Immature natural killer cell (primary cell): ENCODE results near the gene PTPRF. TPM values are rescaled to one million over a fixed set of nuclear protein-coding genes. Genes with fewer than 3 reads are reported as not detected.

Experiments used
- DNase-seq, 3 donors: peaks; one replicate each; pipeline ENCODE4 v3.0.0; 2022; ENCODE audit warnings: mixed read lengths in 1 of 3
- H3K27ac Mint-ChIP-seq, 6 donors: one replicate each; pipeline ENCODE4 v1.8.0; 2020; ENCODE audit warnings: mixed read lengths in 6 of 6, mild to moderate bottlenecking in 5 of 6, inconsistent platforms in 4 of 6, moderate library complexity in 3 of 6
- H3K27me3 Mint-ChIP-seq, 3 donors: one replicate each; pipeline ENCODE4 v1.8.0; 2020 to 2021; ENCODE audit warnings: low read depth in 3 of 3, mild to moderate bottlenecking in 3 of 3, mixed read lengths in 3 of 3, moderate library complexity in 3 of 3, inconsistent platforms in 1 of 3
- H3K36me3 Mint-ChIP-seq, 3 donors: one replicate each; pipeline ENCODE4 v1.8.0; 2020; ENCODE audit warnings: mixed read lengths in 3 of 3, inconsistent platforms in 2 of 3, mild to moderate bottlenecking in 2 of 3
- H3K4me1 Mint-ChIP-seq, 2 donors: one replicate each; pipeline ENCODE4 v1.8.0; 2020; ENCODE audit warnings: inconsistent platforms in 2 of 2, mild to moderate bottlenecking in 2 of 2, mixed read lengths in 2 of 2, moderate library complexity in 1 of 2
- H3K4me3 Mint-ChIP-seq, 5 donors: one replicate each; pipeline ENCODE4 v1.8.0; 2020; ENCODE audit warnings: mild to moderate bottlenecking in 5 of 5, mixed read lengths in 5 of 5, inconsistent platforms in 3 of 5, moderate library complexity in 3 of 5
- H3K9me3 Mint-ChIP-seq, 6 donors: one replicate each; pipeline ENCODE4 v1.8.0; 2020; ENCODE audit warnings: mild to moderate bottlenecking in 6 of 6, mixed read lengths in 6 of 6, inconsistent platforms in 4 of 6, moderate library complexity in 3 of 6
- polyA plus RNA-seq, 3 donors: library from polyadenylated mRNA; unstranded; fragments of 300-500 nt; fragmentation: Illumina TruSeq; gene quantifications; one replicate each; pipeline ENCODE4 v1.2.3, GENCODE V29; 2021

The PTPRF gene
- polyA plus RNA-seq, 3 donors from 2014 or later, result not detected

DNA sequence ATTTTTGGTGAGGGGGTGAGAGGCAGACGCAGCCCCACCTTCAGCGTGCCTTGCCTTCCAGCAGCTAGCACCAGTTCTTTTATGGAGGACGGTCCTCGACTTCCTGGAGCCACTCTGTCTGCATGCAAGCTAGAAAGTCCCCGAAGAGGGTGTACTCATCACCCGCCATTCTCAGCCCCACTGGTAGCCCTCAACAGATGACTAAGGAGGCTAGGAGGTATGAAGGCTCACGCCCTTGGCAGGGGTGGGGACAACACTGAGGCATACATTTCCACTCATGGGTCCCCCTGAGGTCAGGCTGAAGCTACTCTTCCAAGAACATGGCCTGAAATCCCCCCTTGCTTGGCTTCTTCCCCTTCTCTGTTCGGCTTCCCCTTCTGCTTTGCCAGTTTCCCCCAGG lies 8.9 kb upstream of the PTPRF start:
- no peaks in the 10 kb centered on the region for H3K4me1 Mint-ChIP-seq
- H3K27me3 Mint-ChIP-seq, result peaks cover 3 to 22% (median 7%) of the 10 kb centered on the region in 3 donors
- H3K4me3 Mint-ChIP-seq, result no peak overlapping the region
- H3K27ac Mint-ChIP-seq, result no peak overlapping the region
- DNase-seq, result no peak
- peaks cover 0 to 2% (median 0%) of the 10 kb centered on the region in 6 donors for H3K9me3 Mint-ChIP-seq
- H3K36me3 Mint-ChIP-seq, result no peaks in the 10 kb centered on the region

DNA sequence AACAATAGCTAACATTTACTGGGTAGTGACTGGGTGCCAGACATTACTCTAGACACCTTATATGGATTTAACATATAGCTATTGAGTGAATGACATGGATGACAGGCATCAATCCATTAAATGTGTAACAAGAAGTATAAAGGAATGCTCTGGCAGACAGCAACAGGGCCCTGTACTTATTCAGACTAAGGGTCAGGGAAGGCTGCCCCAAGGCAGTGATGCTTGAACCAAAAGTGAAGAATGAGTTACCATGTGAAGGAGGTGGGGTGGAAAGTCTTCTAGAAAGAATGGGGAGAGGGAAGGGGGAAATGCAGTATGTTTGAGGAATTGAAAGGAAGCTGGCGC lies 8.3 kb upstream of the PTPRF start:
- Mint-ChIP-seq H3K27me3 (peaks cover 3 to 22% (median 7%) of the 10 kb centered on the region in 3 donors), H3K27ac (no peak overlapping the region), H3K4me3 (no peak overlapping the region), H3K36me3 (no peaks in the 10 kb centered on the region), H3K4me1 (no peaks in the 10 kb centered on the region), H3K9me3 (peaks cover 0 to 2% (median 0%) of the 10 kb centered on the region in 6 donors)
- no peak for DNase-seq

GRCh38 chr1:43522776-43523480 lies 7.8 kb upstream of the PTPRF start:
- Mint-ChIP-seq H3K27me3 (peaks cover 3 to 22% (median 7%) of the 10 kb centered on the region in 3 donors), H3K4me3 (no peak overlapping the region), H3K4me1 (no peaks in the 10 kb centered on the region), H3K36me3 (no peaks in the 10 kb centered on the region), H3K9me3 (peaks cover 0 to 2% (median 0%) of the 10 kb centered on the region in 6 donors), H3K27ac (no peak overlapping the region)
- DNase-seq, result no peak

GRCh38 chr1:43524804-43525203 lies 5.9 kb upstream of the PTPRF start:
- H3K9me3 Mint-ChIP-seq, result no peaks in the 10 kb centered on the region
- H3K27ac Mint-ChIP-seq, result no peak overlapping the region
- peaks cover 8 to 9% of the 10 kb centered on the region in 2 donors for H3K4me1 Mint-ChIP-seq
- no peaks in the 10 kb centered on the region for H3K36me3 Mint-ChIP-seq
- DNase-seq, result no peak
- no peak overlapping the region for H3K4me3 Mint-ChIP-seq
- peaks cover 7 to 27% (median 7%) of the 10 kb centered on the region in 3 donors for H3K27me3 Mint-ChIP-seq

DNA sequence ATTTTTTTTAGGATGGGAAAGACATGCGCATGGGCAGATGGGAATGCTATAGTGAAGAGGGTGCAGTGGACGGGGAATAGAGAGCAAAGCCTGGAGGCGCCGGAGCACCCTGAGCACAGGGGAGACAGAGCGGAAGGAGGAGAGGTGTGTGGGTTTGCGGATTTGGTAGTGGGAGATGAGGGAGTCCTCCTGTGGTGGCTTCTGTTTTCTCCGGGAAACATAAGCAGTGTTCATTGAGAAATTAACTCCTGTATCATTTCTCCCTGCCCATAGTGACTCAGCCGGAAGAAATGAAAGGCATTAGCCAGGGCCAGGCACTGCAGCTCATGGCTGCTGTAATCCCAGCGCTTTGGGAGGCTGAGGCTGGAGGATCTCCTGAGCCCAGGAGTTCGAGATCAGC lies 4.7 kb upstream of the PTPRF start:
- DNase-seq, result no peak
- H3K9me3 Mint-ChIP-seq, result no peaks in the 10 kb centered on the region
- H3K4me1 Mint-ChIP-seq, result peaks cover 16 to 19% of the 10 kb centered on the region in 2 donors
- no peaks in the 10 kb centered on the region for H3K36me3 Mint-ChIP-seq
- H3K27me3 Mint-ChIP-seq, result peaks cover 9 to 29% (median 12%) of the 10 kb centered on the region in 3 donors
- H3K27ac Mint-ChIP-seq, result no peak overlapping the region
- no peak overlapping the region for H3K4me3 Mint-ChIP-seq

- Mint-ChIP-seq H3K9me3 (no peaks in the 10 kb centered on the region), H3K4me3 (no peak overlapping the region), H3K4me1 (peaks cover 19 to 26% of the 10 kb centered on the region in 2 donors), H3K27me3 (peaks cover 12 to 29% (median 15%) of the 10 kb centered on the region in 3 donors), H3K27ac (no peak overlapping the region), H3K36me3 (no peaks in the 10 kb centered on the region)
- DNase-seq, result no peak
Measured at GRCh38 chr1:43527111-43527878, 3.4 kb upstream of the PTPRF start.

DNA sequence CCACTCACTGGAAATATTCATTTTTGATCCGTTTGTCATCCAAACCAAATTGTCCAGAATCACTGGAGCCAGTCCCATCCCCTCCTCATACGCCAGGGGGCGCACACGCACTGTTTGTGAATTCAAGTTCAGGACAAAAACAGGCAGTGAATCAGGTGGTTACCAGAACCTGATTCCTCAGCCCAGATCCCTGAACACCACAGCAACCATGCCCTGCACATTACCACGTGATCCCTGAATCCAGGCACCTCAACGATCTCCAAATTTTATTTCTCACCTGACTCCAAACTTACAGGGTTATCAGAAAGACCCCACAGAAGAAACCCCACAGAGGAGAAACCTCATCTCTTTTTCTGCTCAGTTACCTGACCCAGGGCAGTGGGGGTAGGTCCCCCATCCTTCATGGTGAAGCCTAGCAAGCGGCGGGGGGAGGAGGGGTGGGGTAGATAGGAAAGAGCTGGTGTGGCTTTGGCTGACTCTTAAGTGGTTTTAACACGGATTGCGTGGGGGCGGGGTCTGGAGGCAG lies 1.4 kb upstream of the PTPRF start:
- H3K27ac Mint-ChIP-seq, result peak overlapping the region in 1 of 6 donors; percentile 42
- no peaks in the 10 kb centered on the region for H3K36me3 Mint-ChIP-seq
- peaks cover 14 to 29% (median 16%) of the 10 kb centered on the region in 3 donors for H3K27me3 Mint-ChIP-seq
- H3K4me3 Mint-ChIP-seq, result peak overlapping the region; percentile 59 to 77 (median 68)
- peaks cover 21 to 33% of the 10 kb centered on the region in 2 donors for H3K4me1 Mint-ChIP-seq
- no peaks in the 10 kb centered on the region for H3K9me3 Mint-ChIP-seq
- DNase-seq, result peak; percentile 61 to 68 (median 66)

- Mint-ChIP-seq H3K27ac (peak overlapping the region in 1 of 6 donors; percentile 5), H3K27me3 (peaks cover 11 to 22% (median 16%) of the 10 kb centered on the region in 3 donors)
- DNase-seq, result peak in 1 of 3 donors; percentile 11
Measured at GRCh38 chr1:43531107-43531905, 623 bp downstream of the PTPRF start.

DNA sequence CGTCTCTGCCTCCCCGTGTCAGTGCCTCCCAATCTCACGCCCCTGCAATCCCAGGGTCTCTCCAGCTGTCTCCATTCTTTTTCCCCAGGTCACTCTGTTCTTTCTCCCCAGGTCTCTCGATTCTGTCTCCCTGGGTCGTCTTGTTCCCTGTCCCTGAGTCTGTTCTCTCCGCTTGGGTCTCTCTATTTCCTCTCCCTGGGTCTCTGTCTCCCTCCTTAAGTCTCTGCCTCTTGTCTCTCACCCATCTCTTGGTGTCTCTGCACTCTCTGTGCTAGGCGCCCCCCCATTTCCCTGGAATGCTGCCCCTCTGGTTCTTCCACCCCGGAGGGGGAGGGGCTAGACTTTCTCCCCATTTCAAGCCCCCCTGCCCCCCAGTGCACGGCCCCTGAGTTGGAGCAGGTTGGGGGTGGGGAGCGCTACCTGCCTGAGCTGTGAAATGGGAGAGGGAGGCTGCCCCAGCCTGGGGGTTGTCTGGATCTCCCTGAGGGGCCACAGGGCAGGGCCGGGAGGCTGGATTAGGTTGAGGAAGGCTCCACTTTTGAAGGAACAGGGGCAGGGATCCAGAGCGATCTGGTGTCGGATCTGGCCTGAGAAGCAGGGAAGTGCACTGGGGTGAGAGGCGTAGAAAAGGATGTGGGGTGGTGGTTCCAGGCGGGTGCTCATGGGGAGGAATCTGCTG lies 1.4 kb downstream of the PTPRF start:
- peak overlapping the region; percentile 83 to 94 (median 86) for H3K4me3 Mint-ChIP-seq
- peaks cover 11 to 22% (median 16%) of the 10 kb centered on the region in 3 donors for H3K27me3 Mint-ChIP-seq
- H3K4me1 Mint-ChIP-seq, result peaks cover 21 to 33% of the 10 kb centered on the region in 2 donors
- peak overlapping the region in 1 of 6 donors; percentile 5 for H3K27ac Mint-ChIP-seq
- H3K36me3 Mint-ChIP-seq, result no peaks in the 10 kb centered on the region
- no peak for DNase-seq
- no peaks in the 10 kb centered on the region for H3K9me3 Mint-ChIP-seq

More at GRCh38 chr1:43531107-43531905, 623 bp downstream of the PTPRF start:
- Mint-ChIP-seq H3K36me3 (no peaks in the 10 kb centered on the region), H3K9me3 (no peaks in the 10 kb centered on the region), H3K4me3 (peak overlapping the region; percentile 83 to 94 (median 86)), H3K4me1 (peaks cover 21 to 33% of the 10 kb centered on the region in 2 donors)

- no peak for DNase-seq
- Mint-ChIP-seq H3K4me3 (peak overlapping the region; percentile 71 to 86 (median 73)), H3K4me1 (peaks cover 21 to 33% of the 10 kb centered on the region in 2 donors), H3K27me3 (peaks cover 11 to 22% (median 16%) of the 10 kb centered on the region in 3 donors), H3K27ac (no peak overlapping the region), H3K9me3 (no peaks in the 10 kb centered on the region), H3K36me3 (no peaks in the 10 kb centered on the region)
Measured at GRCh38 chr1:43532716-43533115, 2.0 kb downstream of the PTPRF start.

- H3K9me3 Mint-ChIP-seq, result no peaks in the 10 kb centered on the region
- H3K27ac Mint-ChIP-seq, result no peak overlapping the region
- peaks cover 11 to 25% (median 16%) of the 10 kb centered on the region in 3 donors for H3K27me3 Mint-ChIP-seq
- no peak for DNase-seq
- no peak overlapping the region for H3K4me3 Mint-ChIP-seq
- H3K4me1 Mint-ChIP-seq, result peaks cover 21 to 33% of the 10 kb centered on the region in 2 donors
- H3K36me3 Mint-ChIP-seq, result no peaks in the 10 kb centered on the region
Measured at GRCh38 chr1:43533584-43533983, 2.9 kb downstream of the PTPRF start.

- Mint-ChIP-seq H3K36me3 (no peaks in the 10 kb centered on the region), H3K4me3 (no peak overlapping the region), H3K4me1 (peaks cover 19 to 29% of the 10 kb centered on the region in 2 donors), H3K27ac (no peak overlapping the region), H3K27me3 (peaks cover 8 to 23% (median 15%) of the 10 kb centered on the region in 3 donors), H3K9me3 (no peaks in the 10 kb centered on the region)
- no peak for DNase-seq
Measured at GRCh38 chr1:43534256-43534655, 3.6 kb downstream of the PTPRF start.
